WTC11 (cell line): ENCODE results near the gene LAMC1. TPM values are rescaled to one million over a fixed set of nuclear protein-coding genes. Genes with fewer than 3 reads are reported as not detected.

Source experiments
- ATAC-seq: fragments of 200-7000 bp; cut with Tn5 transposase; 2 replicates; pipeline ENCODE4 v1.10.0; 2021; ENCODE audit warnings: mild to moderate bottlenecking, moderate library complexity
- CTCF ChIA-PET: fragments of 300-600 bp; sonication (Branson Sonifier 250); formaldehyde crosslinking; loops from one replicate; lab custom pipeline; 2021; ENCODE audit warnings: antibody characterized with exemption; lab: Charles Lee
- POLR2A ChIA-PET: fragments of 350-600 bp; sonication (Branson Sonifier 250); formaldehyde crosslinking; loops from one replicate; lab custom pipeline; 2021; ENCODE audit warnings: antibody characterized with exemption; lab: Charles Lee
- DNase-seq: peaks from one replicate; pipeline ENCODE4 v3.0.0; 2021; ENCODE audit warnings: low spot score
- H3K27ac Mint-ChIP-seq: 2 replicates; pipeline ENCODE4 v1.8.0; 2021; ENCODE audit warnings: mixed read lengths
- H3K27me3 Mint-ChIP-seq: 2 replicates; pipeline ENCODE4 v1.8.0; 2021; ENCODE audit warnings: low read depth, mild to moderate bottlenecking, moderate library complexity, mixed read lengths
- H3K36me3 Mint-ChIP-seq: 2 replicates; pipeline ENCODE4 v1.8.0; 2021; ENCODE audit warnings: mixed read lengths
- H3K4me1 Mint-ChIP-seq: 2 replicates; pipeline ENCODE4 v1.8.0; 2022; ENCODE audit warnings: mixed read lengths
- H3K4me3 Mint-ChIP-seq: 2 replicates; pipeline ENCODE4 v1.8.0; 2021; ENCODE audit warnings: mild to moderate bottlenecking, moderate library complexity, mixed read lengths
- H3K9me3 Mint-ChIP-seq: 2 replicates; pipeline ENCODE4 v1.8.0; 2021; ENCODE audit warnings: mixed read lengths
- CREB1 ChIP-seq: sonication (generic); formaldehyde crosslinking; IDR thresholded peaks from 2 replicates; pipeline ENCODE4 v1.8.0; 2023; ENCODE audit warnings: mild to moderate bottlenecking, missing genetic modification reagents
- EMX1 ChIP-seq: fragments of 250-450 bp; sonication (Bioruptor Pico); IDR thresholded peaks from 2 replicates; pipeline ENCODE4 v1.8.0; 2021; ENCODE audit warnings: mild to moderate bottlenecking
- JUN ChIP-seq: sonication (generic); formaldehyde crosslinking; IDR thresholded peaks from 2 replicates; pipeline ENCODE4 v1.8.0; 2023; ENCODE audit warnings: mild to moderate bottlenecking, missing genetic modification reagents
- MLX ChIP-seq: sonication (generic); formaldehyde crosslinking; IDR thresholded peaks from 2 replicates; pipeline ENCODE4 v1.8.1; 2023; ENCODE audit warnings: mild to moderate bottlenecking, missing genetic modification reagents, moderate library complexity
- NR3C1 ChIP-seq: sonication (generic); formaldehyde crosslinking; conservative IDR thresholded peaks from 2 replicates; pipeline ENCODE4 v1.8.1; 2023; ENCODE audit warnings: low read depth, mild to moderate bottlenecking, missing genetic modification reagents
- OVOL2 ChIP-seq: fragments of 250-450 bp; sonication (Bioruptor Pico); IDR thresholded peaks from 2 replicates; pipeline ENCODE4 v1.9.0; 2021; ENCODE audit warnings: mild to moderate bottlenecking, borderline replicate concordance
- PRRX2 ChIP-seq: fragments of 250-450 bp; sonication (Bioruptor Pico); IDR thresholded peaks from 2 replicates; pipeline ENCODE4 v1.8.0; 2021; ENCODE audit warnings: mild to moderate bottlenecking
- RORB ChIP-seq: fragments of 250-450 bp; sonication (Bioruptor Pico); IDR thresholded peaks from 2 replicates; pipeline ENCODE4 v1.9.0; 2021; ENCODE audit warnings: mild to moderate bottlenecking
- USF1 ChIP-seq: sonication (generic); formaldehyde crosslinking; IDR thresholded peaks from 2 replicates; pipeline ENCODE4 v1.8.0; 2022; ENCODE audit warnings: mild to moderate bottlenecking, missing genetic modification reagents
- ZBTB21 ChIP-seq: sonication (generic); formaldehyde crosslinking; IDR thresholded peaks from 2 replicates; pipeline ENCODE4 v1.8.1; 2023; ENCODE audit warnings: mild to moderate bottlenecking, missing genetic modification reagents, borderline replicate concordance
- ZBTB43 ChIP-seq: sonication (generic); formaldehyde crosslinking; IDR thresholded peaks from 2 replicates; pipeline ENCODE4 v1.8.1; 2023; ENCODE audit warnings: mild to moderate bottlenecking, missing genetic modification reagents
- ZNF219 ChIP-seq: sonication (generic); formaldehyde crosslinking; IDR thresholded peaks from 2 replicates; pipeline ENCODE4 v1.8.0; 2023; ENCODE audit warnings: missing genetic modification reagents, mild to moderate bottlenecking, borderline replicate concordance
- ZNF263 ChIP-seq: sonication (generic); formaldehyde crosslinking; IDR thresholded peaks from 2 replicates; pipeline ENCODE4 v1.8.1; 2022; ENCODE audit warnings: low read depth, mild to moderate bottlenecking, moderate library complexity, missing genetic modification reagents
- ZNF281 ChIP-seq: sonication (generic); formaldehyde crosslinking; IDR thresholded peaks from 2 replicates; pipeline ENCODE4 v1.8.0; 2023; ENCODE audit warnings: mild to moderate bottlenecking, missing genetic modification reagents
- total RNA-seq: library from RNA; stranded (reverse); gene quantifications from 3 replicates; pipeline ENCODE4 v1.2.3, GENCODE V29; 2021
- TF ChIP-seq, protein P1 (sequence below): sonication (generic); formaldehyde crosslinking; IDR thresholded peaks from 2 replicates; pipeline ENCODE4 v1.8.0; 2022; ENCODE audit warnings: missing genetic modification reagents
- TF ChIP-seq, protein P2 (sequence below): fragments of 250-450 bp; sonication (Bioruptor Pico); conservative IDR thresholded peaks from 2 replicates; pipeline ENCODE4 v1.9.0; 2021; ENCODE audit warnings: mild to moderate bottlenecking
- TF ChIP-seq, protein P3 (sequence below): sonication (generic); formaldehyde crosslinking; IDR thresholded peaks from 2 replicates; pipeline ENCODE4 v1.8.1; 2022; ENCODE audit warnings: mild to moderate bottlenecking, moderate library complexity, missing genetic modification reagents
- TF ChIP-seq, protein P4 (sequence below): sonication (generic); formaldehyde crosslinking; IDR thresholded peaks from 2 replicates; pipeline ENCODE4 v1.8.0; 2022; ENCODE audit warnings: mild to moderate bottlenecking, missing genetic modification reagents

The LAMC1 gene
- total RNA-seq, 1 experiment from 2014 or later: 162 TPM

GRCh38 chr1:183096894-183097293 lies 73.7 kb downstream of the LAMC1 start:
- Mint-ChIP-seq H3K27me3 (no peaks in the 10 kb centered on the region), H3K9me3 (no peaks in the 10 kb centered on the region), H3K27ac (no peak overlapping the region; the same call in none of the 2 replicates), H3K36me3 (no peaks in the 10 kb centered on the region), H3K4me1 (peaks cover 30% of the 10 kb centered on the region), H3K4me3 (no peak overlapping the region)
- CTCF ChIA-PET: no interaction called here
- TF ChIP-seq ZBTB43 (no peak), USF1 (no peak), JUN (CRISPR knock-in tag) (no peak), CREB1 (no peak), ZNF263 (CRISPR knock-in tag) (no peak), RORB (CRISPR knock-in tag) (no peak)
- TF ChIP-seq, protein P1, sequence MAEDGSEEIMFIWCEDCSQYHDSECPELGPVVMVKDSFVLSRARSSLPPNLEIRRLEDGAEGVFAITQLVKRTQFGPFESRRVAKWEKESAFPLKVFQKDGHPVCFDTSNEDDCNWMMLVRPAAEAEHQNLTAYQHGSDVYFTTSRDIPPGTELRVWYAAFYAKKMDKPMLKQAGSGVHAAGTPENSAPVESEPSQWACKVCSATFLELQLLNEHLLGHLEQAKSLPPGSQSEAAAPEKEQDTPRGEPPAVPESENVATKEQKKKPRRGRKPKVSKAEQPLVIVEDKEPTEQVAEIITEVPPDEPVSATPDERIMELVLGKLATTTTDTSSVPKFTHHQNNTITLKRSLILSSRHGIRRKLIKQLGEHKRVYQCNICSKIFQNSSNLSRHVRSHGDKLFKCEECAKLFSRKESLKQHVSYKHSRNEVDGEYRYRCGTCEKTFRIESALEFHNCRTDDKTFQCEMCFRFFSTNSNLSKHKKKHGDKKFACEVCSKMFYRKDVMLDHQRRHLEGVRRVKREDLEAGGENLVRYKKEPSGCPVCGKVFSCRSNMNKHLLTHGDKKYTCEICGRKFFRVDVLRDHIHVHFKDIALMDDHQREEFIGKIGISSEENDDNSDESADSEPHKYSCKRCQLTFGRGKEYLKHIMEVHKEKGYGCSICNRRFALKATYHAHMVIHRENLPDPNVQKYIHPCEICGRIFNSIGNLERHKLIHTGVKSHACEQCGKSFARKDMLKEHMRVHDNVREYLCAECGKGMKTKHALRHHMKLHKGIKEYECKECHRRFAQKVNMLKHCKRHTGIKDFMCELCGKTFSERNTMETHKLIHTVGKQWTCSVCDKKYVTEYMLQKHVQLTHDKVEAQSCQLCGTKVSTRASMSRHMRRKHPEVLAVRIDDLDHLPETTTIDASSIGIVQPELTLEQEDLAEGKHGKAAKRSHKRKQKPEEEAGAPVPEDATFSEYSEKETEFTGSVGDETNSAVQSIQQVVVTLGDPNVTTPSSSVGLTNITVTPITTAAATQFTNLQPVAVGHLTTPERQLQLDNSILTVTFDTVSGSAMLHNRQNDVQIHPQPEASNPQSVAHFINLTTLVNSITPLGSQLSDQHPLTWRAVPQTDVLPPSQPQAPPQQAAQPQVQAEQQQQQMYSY: no peak
- ATAC-seq (no peak), DNase-seq (no peak)
- POLR2A ChIA-PET: no interaction called here

- DNase-seq: no peak
- ChIA-PET CTCF (no interaction called here), POLR2A (interaction anchor here (0.6 kb wide), 1 partner anchor 149 kb away, joined by 3 read pairs; no protein-coding TSS in a partner anchor)
- H3K27me3 Mint-ChIP-seq: no peaks in the 10 kb centered on the region
- no peak overlapping the region; the same call in none of the 2 replicates for H3K27ac Mint-ChIP-seq
- TF ChIP-seq PRRX2 (CRISPR knock-in tag) (no peak), NR3C1 (no peak), ZBTB21 (no peak), CREB1 (no peak), ZNF219 (CRISPR knock-in tag) (no peak)
- TF ChIP-seq, protein P2, sequence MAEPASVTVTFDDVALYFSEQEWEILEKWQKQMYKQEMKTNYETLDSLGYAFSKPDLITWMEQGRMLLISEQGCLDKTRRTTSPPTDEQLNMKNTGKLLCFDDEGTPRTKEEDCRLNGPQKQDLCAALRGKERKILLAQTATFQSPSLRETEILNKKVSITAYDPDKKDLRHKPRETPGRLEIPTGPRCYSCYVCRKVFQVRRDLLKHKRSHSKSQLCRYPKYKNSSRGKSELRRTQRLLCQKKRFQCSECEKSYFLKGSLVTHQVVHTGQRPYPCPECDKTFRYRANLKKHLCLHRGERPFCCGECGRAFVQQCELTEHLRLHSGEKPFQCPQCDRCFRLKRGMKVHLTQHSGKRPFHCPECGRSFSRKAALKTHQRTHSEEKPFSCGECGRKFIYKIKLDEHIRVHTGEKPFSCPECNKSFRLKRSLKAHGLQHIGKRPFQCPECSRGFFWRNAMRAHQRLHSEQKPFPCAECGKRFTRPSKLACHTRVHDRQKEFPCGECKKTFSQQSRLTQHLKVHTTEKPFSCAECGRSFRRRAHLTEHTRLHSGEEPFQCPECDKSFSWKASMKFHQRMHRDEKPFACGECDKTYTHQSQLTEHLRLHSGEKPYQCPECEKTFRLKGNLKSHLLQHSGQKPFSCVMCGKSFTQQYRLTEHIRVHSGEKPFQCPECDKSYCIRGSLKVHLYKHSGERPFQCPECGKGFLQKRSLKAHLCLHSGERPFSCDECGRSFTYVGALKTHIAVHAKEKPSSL (CRISPR knock-in tag): no peak
- TF ChIP-seq, protein P3, sequence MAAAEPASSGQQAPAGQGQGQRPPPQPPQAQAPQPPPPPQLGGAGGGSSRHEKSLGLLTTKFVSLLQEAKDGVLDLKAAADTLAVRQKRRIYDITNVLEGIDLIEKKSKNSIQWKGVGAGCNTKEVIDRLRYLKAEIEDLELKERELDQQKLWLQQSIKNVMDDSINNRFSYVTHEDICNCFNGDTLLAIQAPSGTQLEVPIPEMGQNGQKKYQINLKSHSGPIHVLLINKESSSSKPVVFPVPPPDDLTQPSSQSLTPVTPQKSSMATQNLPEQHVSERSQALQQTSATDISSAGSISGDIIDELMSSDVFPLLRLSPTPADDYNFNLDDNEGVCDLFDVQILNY (CRISPR knock-in tag): no peak
- H3K36me3 Mint-ChIP-seq: no peaks in the 10 kb centered on the region
- no peak overlapping the region for H3K4me3 Mint-ChIP-seq
- peaks cover 26% of the 10 kb centered on the region for H3K4me1 Mint-ChIP-seq
- no peak; the same call in none of the 2 replicates for ATAC-seq
- no peaks in the 10 kb centered on the region for H3K9me3 Mint-ChIP-seq
These were observed 74.3 kb downstream of the LAMC1 start for GRCh38 chr1:183097438-183098051.

DNA sequence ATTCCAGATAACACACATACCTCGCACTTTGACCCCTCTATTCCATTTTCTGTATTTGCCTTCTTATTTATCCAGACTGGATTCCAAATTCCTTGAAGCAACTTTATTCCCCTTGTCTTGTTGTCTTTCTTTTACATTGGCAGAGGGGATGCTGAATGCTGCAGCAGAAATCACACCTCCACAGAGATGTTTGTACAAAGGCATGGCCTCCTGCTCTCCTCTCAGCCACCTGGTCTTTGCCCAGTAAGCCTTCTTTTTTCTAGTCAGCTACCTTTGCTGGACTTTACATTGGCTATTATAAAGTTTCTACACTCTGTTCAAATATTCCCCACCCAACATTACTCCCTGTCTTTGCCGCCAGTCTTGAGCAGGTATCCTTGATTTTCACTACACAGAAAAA lies 75.1 kb downstream of the LAMC1 start:
- DNase-seq (no peak), ATAC-seq (no peak)
- no peaks in the 10 kb centered on the region for H3K27me3 Mint-ChIP-seq
- no peaks in the 10 kb centered on the region for H3K9me3 Mint-ChIP-seq
- no peak overlapping the region for H3K27ac Mint-ChIP-seq
- no peak overlapping the region for H3K4me3 Mint-ChIP-seq
- ChIA-PET POLR2A (interaction anchor here (0.6 kb wide), 1 partner anchor 148 kb away, joined by 3 read pairs; no protein-coding TSS in a partner anchor), CTCF (no interaction called here)
- peaks cover 20% of the 10 kb centered on the region for H3K4me1 Mint-ChIP-seq
- H3K36me3 Mint-ChIP-seq: no peaks in the 10 kb centered on the region
- TF ChIP-seq EMX1 (no peak), CREB1 (no peak), MLX (CRISPR knock-in tag) (no peak), ZNF281 (no peak), OVOL2 (no peak)
- TF ChIP-seq, protein P4, sequence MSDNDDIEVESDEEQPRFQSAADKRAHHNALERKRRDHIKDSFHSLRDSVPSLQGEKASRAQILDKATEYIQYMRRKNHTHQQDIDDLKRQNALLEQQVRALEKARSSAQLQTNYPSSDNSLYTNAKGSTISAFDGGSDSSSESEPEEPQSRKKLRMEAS (CRISPR knock-in tag): no peak
